ENCODE results near the gene SLC25A47.

SLC25A47 gene

DNA sequence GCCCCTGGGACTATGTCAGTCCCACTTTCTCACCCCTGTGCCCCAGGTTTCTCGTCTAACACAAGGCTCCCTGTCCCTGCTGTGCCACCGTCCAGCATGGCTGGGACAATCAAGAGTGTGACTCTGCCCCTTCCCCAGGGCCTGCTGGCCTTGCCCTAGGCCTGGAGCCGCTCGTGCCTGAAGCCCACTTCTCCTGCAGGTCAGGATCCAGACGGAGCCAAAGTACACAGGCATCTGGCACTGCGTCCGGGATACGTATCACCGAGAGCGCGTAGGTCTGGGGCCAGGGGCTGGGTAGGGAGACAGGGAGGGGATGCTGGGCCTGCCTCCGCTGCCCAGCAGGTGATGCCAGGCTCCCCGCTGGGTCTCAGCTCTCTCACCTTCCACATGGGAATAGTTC, 2.8 kb downstream of the SLC25A47 start:
- no peaks in the 10 kb centered on the region for H3K27me3 ChIP-seq (ENCODE audit: control insufficient read depth, low read length)
- H3K9me3 ChIP-seq (ENCODE audit: control insufficient read depth, insufficient read depth, low read length): no peaks in the 10 kb centered on the region
- H3K4me1 ChIP-seq (ENCODE audit: control insufficient read depth, low read length): no peaks in the 10 kb centered on the region
- TF ChIP-seq EZH2phosphoT487 (IDR thresholded peaks at IDR 0.05; ENCODE audit: borderline replicate concordance, low read length): no peak
- TF ChIP-seq, protein P1, sequence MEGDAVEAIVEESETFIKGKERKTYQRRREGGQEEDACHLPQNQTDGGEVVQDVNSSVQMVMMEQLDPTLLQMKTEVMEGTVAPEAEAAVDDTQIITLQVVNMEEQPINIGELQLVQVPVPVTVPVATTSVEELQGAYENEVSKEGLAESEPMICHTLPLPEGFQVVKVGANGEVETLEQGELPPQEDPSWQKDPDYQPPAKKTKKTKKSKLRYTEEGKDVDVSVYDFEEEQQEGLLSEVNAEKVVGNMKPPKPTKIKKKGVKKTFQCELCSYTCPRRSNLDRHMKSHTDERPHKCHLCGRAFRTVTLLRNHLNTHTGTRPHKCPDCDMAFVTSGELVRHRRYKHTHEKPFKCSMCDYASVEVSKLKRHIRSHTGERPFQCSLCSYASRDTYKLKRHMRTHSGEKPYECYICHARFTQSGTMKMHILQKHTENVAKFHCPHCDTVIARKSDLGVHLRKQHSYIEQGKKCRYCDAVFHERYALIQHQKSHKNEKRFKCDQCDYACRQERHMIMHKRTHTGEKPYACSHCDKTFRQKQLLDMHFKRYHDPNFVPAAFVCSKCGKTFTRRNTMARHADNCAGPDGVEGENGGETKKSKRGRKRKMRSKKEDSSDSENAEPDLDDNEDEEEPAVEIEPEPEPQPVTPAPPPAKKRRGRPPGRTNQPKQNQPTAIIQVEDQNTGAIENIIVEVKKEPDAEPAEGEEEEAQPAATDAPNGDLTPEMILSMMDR (IDR thresholded peaks at IDR 0.05; ENCODE audit: low read depth, low read length, poor library complexity, severe bottlenecking): no peak
- no peaks in the 10 kb centered on the region for H3K9me2 ChIP-seq (replicated peaks; ENCODE audit: control insufficient read depth, low read length)
- no peaks in the 10 kb centered on the region for H3F3A ChIP-seq (ENCODE audit: control insufficient read depth, insufficient read depth)
- no peak overlapping the region for H3K4me3 ChIP-seq (ENCODE audit: low read length)
- no peak overlapping the region for H3K27ac ChIP-seq (ENCODE audit: low read depth, low read length)
- H3K4me2 ChIP-seq (ENCODE audit: low read length): no peak overlapping the region
- H3K79me2 ChIP-seq (ENCODE audit: control insufficient read depth, low read length): no peaks in the 10 kb centered on the region
- no peaks in the 10 kb centered on the region for H3K36me3 ChIP-seq (ENCODE audit: control insufficient read depth, low read length)
- no peaks in the 10 kb centered on the region for H4K20me1 ChIP-seq (ENCODE audit: control insufficient read depth, insufficient read depth, low read depth, low read length)

GRCh38 chr14:100327128-100327527, 4.0 kb downstream of the SLC25A47 start:
- H3K36me3 ChIP-seq (ENCODE audit: control insufficient read depth, low read length): no peaks in the 10 kb centered on the region
- no peak overlapping the region for H3K4me3 ChIP-seq (ENCODE audit: low read length)
- no peaks in the 10 kb centered on the region for H3K27me3 ChIP-seq (ENCODE audit: control insufficient read depth, low read length)
- no peaks in the 10 kb centered on the region for H3F3A ChIP-seq (ENCODE audit: control insufficient read depth, insufficient read depth)
- no peaks in the 10 kb centered on the region for H3K9me2 ChIP-seq (replicated peaks; ENCODE audit: control insufficient read depth, low read length)
- TF ChIP-seq, protein P1 (IDR thresholded peaks at IDR 0.05; ENCODE audit: low read depth, low read length, poor library complexity, severe bottlenecking): no peak
- TF ChIP-seq EZH2phosphoT487 (IDR thresholded peaks at IDR 0.05; ENCODE audit: borderline replicate concordance, low read length): no peak
- no peaks in the 10 kb centered on the region for H3K9me3 ChIP-seq (ENCODE audit: control insufficient read depth, insufficient read depth, low read length)
- no peaks in the 10 kb centered on the region for H3K79me2 ChIP-seq (ENCODE audit: control insufficient read depth, low read length)
- no peak overlapping the region for H3K4me2 ChIP-seq (ENCODE audit: low read length)
- H3K27ac ChIP-seq (ENCODE audit: low read depth, low read length): no peak overlapping the region
- no peaks in the 10 kb centered on the region for H4K20me1 ChIP-seq (ENCODE audit: control insufficient read depth, insufficient read depth, low read depth, low read length)
- no peaks in the 10 kb centered on the region for H3K4me1 ChIP-seq (ENCODE audit: control insufficient read depth, low read length)

- no peaks in the 10 kb centered on the region for H3K27me3 ChIP-seq (ENCODE audit: control insufficient read depth, low read length)
- H3K4me3 ChIP-seq (ENCODE audit: low read length): no peak overlapping the region
- no peak overlapping the region for H3K27ac ChIP-seq (ENCODE audit: low read depth, low read length)
- H3K36me3 ChIP-seq (ENCODE audit: control insufficient read depth, low read length): no peaks in the 10 kb centered on the region
- H3K79me2 ChIP-seq (ENCODE audit: control insufficient read depth, low read length): no peaks in the 10 kb centered on the region
- H3K9me3 ChIP-seq (ENCODE audit: control insufficient read depth, insufficient read depth, low read length): no peaks in the 10 kb centered on the region
- H3F3A ChIP-seq (ENCODE audit: control insufficient read depth, insufficient read depth): no peaks in the 10 kb centered on the region
- no peaks in the 10 kb centered on the region for H3K9me2 ChIP-seq (replicated peaks; ENCODE audit: control insufficient read depth, low read length)
- H4K20me1 ChIP-seq (ENCODE audit: control insufficient read depth, insufficient read depth, low read depth, low read length): no peaks in the 10 kb centered on the region
- TF ChIP-seq, protein P1 (IDR thresholded peaks at IDR 0.05; ENCODE audit: low read depth, low read length, poor library complexity, severe bottlenecking): no peak
- TF ChIP-seq EZH2phosphoT487 (IDR thresholded peaks at IDR 0.05; ENCODE audit: borderline replicate concordance, low read length): no peak
- H3K4me1 ChIP-seq (ENCODE audit: control insufficient read depth, low read length): peaks cover 12% of the 10 kb centered on the region
- H3K4me2 ChIP-seq (ENCODE audit: low read length): no peak overlapping the region
Observed at GRCh38 chr14:100328495-100329163, 5.5 kb downstream of the SLC25A47 start.
